ENCODE results near the gene GPR26.

GPR26 gene, protein sequence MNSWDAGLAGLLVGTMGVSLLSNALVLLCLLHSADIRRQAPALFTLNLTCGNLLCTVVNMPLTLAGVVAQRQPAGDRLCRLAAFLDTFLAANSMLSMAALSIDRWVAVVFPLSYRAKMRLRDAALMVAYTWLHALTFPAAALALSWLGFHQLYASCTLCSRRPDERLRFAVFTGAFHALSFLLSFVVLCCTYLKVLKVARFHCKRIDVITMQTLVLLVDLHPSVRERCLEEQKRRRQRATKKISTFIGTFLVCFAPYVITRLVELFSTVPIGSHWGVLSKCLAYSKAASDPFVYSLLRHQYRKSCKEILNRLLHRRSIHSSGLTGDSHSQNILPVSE

DNA sequence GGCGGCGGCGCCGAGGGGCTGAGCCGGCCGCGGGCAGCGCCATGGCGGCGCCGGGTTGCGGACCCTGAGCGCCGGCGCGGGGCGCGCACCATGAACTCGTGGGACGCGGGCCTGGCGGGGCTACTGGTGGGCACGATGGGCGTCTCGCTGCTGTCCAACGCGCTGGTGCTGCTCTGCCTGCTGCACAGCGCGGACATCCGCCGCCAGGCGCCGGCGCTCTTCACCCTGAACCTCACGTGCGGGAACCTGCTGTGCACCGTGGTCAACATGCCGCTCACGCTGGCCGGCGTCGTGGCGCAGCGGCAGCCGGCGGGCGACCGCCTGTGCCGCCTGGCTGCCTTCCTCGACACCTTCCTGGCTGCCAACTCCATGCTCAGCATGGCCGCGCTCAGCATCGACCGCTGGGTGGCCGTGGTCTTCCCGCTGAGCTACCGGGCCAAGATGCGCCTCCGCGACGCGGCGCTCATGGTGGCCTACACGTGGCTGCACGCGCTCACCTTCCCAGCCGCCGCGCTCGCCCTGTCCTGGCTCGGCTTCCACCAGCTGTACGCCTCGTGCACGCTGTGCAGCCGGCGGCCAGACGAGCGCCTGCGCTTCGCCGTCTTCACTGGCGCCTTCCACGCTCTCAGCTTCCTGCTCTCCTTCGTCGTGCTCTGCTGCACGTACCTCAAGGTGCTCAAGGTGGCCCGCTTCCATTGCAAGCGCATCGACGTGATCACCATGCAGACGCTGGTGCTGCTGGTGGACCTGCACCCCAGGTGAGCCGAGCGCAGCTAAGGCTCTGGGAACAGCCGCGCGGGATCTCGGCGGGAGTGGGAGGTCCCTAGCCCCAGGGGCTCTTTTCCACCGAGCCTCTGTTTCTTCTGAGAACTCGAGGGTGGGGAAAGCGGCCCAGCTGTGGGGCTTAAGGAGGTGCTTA is at the start of gene GPR26:
Gene GPR26, plus strand, starts transcription at position 38 of the 919 bp plus-strand sequence. Its CDS starts 53 bp downstream, at position 91.
- no peak for DNase-seq

DNA sequence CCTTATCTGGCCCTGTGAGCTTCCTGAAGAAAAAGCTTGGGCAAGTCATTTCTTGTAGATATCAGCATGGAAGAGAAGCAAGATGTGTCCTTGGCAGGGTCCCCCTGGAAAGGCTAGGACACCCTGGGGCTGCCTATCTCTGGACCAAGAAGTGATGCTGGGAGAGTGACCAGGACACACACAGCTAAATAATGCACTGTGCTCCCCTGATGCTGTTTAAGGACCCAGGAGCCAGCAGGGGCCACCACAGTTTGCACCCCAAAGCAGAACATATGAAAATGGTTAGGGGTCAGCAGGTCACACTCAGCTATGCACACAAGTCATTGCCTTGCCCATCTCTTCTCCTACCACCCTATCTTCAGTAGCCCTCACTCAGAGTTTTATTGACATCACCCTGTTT is 47.9 kb upstream of the GPR26 start:
- DNase-seq, result no peak

DNA sequence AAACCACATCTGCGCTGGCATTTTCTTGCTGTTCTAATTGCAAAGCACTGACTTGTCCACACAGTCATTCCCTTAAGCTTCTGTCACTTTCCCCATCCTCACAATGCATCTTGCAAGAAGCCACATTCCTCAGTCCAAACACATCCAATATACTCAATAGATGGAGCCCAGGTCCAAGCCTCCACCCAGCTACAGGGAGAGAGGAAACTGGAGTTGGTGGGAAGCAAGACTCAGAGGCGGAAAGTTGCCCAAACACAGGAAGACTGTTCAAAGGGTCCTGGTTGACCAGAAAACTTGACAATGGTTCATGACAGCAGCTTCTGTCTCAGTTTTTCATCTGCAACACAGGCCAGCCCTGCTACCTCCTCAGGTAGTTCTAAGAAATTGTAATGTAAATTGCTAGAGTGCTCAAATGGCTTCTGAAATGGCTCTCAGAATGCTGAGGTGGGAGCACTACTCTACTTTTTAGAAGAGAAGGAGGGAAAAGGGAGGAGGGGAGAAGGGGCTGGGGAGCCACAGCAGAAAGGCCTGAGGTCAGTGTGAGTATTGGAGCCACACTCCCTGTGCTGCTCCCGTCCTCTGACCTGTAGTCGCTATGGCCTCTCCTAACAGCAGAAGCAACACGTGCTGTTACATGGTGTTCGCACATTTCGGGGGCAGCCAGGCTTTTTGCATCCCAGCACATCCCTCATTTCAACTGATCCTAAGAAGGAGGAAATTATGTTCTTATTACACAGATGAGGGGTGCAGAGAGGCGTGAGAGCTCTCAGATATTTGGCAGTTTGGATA is 46.9 kb upstream of the GPR26 start:
- DNase-seq, result no peak

DNA sequence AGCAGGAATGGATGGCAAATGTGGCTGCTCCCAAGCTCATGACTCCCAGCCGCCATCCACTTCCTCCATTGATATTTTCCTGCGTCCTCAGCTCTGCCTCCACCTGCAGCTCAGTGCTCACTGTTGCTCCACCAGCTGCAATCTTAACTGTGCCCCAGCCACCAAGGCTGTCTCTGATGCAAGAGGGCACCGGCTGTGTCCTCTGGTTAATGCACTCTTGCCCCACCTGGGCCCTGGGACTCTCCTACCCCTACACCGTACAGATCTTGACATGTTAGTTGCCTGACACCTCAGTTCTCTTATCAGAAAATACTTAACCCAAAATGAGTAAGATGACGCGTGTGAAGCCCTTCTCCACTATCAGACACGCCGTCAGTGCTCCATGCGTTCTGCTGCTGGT is 45.5 kb upstream of the GPR26 start:
- no peak for DNase-seq

DNA sequence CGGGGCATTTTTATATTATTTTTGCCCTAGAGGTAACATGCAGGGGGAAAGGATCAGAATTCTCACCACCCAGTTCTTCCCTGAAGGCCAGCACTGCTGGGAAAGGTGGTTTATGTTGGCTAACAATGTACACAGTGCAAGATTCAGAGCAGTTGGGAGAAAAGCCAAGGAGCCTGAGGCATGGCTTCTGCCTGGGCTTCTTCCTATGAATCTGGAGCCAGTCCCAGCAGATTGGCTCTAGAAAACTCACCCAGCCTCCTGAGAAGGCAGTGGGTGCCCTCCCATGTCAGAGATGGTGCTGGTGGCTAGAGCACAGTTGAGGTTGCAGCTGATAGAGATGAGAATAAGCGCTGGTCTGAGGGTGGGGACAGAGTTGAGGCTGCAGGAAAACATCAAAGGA is 44.7 kb upstream of the GPR26 start:
- no peak for DNase-seq

DNA sequence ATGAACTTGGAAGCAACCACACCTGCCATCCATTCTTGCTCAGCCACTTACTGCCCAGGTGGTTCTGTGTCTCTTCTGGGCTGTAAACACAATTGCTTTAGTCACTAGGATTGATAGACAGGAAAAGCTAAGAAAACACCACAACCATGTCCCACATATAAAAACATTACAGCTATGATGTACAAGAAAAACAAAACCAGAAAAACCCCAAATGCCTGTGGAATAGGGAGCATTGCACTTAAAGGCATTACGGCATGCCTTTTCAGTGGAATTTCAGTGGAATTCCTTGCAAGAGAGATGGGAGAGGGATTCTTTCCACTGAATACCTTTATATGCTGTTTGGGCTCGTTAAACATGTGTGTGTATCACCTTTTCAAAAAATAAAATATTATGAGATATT is 44.2 kb upstream of the GPR26 start:
- no peak for DNase-seq

DNA sequence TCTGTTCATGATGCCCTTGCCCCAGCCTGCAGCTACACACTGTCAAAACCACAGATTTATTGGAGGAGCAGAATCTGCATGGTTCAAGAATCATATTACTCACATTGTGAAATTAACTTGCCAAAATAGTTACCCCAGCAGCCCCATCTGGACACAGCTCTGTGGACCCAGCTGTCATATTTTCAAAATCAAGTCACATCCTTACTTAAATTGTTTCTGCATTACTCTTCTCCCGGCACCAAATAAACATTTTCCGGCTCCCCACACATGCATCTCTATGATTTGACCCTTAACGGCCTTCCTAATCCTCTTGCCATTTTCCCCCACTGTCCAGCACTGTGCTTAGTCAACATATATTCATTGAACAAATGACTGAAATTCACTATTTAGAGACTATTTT is 43.8 kb upstream of the GPR26 start:
- no peak for DNase-seq

DNA sequence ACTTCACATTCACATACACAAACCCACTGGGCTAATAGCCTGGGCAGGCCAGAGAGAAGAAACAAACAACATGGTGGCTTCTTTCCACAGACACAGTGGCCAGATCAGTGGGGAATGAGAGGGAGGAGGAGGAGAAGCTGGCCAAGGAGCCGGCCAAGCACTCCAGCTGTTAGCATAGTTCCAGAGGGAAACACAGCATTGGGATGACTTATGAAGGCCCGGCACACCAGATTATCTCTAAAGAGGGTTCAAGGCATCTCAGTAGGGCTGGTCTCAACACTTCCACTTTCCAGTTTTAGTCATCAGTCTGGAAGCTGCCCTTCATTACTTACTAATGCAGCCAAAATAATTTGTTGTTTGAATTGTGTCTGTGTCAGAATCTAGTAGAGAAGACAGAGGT is 42.1 kb upstream of the GPR26 start:
- no peak for DNase-seq

DNA sequence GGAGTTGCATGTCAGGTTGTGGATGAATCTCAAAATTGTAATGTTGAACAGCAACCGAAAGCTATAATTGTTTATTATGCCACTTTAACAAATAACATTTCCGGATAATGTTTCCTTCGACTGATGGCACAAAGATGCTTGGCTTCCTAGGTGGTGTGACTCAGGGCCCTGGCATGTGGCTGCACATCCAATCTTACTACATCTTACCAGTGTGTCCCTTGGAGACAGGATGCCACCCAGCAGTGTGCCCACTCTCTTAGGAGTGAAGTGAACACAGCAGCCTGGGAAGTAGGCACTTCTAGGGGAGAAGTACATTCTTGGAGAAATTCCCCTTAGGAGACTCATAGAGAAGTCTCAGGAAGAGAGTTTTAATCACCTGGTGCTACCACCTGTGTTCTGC is 33.0 kb upstream of the GPR26 start:
- DNase-seq, result no peak

DNA sequence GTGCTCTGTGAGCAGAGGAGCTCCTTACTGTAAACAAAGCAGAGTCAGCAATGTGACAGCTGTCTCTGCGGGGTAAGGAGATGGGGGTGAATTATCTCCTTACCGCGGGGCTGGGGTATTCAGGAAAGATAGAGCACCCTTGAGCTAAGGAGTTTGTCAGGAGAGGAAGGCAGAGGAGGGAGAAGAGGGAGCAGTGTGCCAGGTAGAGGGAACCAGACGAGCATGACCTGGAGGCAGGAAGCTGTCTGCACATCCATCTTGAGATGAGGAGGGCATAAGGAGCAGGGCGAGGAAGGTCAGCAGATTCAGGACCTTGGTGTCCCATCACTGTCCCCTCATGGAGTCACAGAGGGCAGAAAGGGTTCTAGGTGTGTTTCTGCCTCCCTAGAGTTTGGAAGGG is 32.5 kb upstream of the GPR26 start:
- no peak for DNase-seq

DNA sequence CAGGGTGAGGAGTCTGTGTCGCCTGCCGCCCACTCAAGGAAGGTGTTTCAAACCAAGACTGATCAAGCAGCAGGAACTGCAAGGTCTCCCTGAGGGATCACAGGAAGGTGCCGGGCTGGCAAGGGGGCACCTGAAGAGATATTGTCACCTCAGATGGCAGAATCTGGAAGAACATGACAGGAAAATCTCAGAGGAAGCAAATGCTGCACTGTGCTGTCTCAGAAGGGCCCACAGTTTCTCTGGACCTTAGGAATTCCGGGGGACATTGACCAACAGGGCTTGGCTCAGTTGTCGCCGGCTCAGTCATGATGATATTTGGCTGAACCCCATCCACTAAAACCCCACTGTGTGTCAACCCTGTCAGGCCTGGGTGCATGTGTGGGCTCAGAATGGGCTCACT is 31.9 kb upstream of the GPR26 start:
- DNase-seq, result no peak

DNA sequence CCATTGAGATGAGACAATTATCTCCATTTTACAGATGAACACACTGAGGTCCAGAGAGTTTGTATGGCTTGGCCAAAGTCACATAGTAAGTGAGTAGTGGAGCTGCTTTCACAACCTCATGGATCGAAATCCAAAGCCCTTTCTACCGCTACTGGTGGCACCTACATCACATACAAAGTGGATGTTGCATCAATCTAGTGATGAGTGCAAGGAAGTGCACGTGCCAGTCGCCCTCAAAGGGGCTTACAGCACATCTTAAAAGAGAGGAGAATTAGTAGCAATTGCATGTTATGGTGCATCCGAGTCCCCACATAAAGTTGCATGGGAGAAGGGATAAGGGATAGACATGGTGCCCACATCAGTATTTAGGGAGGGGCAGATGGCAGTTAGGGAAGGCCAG is 31.0 kb upstream of the GPR26 start:
- no peak for DNase-seq

DNA sequence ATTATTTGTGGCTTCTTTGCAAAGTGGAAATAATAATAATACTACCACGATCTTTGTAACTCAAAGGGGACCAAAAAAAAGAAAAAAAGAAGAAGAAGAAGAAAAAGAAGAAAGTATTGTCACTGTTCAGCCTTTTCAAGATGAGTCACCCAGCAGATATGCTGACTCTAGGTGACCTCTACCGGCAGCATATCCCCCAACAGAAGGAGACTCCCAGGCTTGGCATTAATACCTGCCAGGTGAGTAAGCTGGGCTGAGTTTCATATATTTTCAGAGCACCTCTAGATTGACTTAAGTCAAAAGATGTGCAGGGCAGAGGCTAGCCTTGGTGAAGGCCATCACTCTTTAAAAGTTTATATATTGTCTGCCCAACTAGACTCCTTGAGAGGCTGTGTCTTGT is 30.4 kb upstream of the GPR26 start:
- no peak for DNase-seq

DNA sequence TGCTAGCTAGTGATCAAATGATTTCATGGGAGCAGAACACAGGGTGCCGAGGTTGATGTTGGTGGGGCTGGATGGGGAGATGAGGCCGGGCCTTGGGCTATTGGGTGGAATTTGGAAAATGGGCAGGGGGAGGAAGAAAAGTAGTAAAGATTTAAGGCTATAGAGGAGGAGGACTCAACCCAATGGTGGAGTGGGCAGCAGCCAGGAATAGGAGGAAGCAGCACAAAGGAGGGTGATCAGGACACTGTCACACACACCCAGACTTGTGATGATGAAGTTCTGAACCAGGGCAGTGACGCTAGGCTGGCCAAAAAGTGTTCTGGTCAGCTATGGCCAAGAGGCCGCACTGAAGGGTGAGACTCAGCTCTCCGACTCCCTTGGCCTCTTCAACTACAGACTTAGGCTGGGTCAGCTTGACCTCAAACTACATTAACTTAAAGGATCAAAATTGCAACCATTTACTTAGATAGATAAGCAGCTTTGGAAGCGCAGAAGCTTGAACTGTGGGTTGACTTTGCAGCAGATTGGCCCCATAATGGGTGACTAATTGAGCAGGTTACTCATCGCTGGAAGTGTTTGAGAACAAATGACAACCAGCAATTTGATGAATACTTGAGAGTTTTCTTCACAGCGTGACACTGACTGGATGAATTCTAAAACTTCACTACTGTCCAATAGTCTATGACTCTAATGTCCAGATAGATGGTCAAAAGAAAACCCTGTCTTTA is 29.4 kb upstream of the GPR26 start:
- no peak for DNase-seq

DNA sequence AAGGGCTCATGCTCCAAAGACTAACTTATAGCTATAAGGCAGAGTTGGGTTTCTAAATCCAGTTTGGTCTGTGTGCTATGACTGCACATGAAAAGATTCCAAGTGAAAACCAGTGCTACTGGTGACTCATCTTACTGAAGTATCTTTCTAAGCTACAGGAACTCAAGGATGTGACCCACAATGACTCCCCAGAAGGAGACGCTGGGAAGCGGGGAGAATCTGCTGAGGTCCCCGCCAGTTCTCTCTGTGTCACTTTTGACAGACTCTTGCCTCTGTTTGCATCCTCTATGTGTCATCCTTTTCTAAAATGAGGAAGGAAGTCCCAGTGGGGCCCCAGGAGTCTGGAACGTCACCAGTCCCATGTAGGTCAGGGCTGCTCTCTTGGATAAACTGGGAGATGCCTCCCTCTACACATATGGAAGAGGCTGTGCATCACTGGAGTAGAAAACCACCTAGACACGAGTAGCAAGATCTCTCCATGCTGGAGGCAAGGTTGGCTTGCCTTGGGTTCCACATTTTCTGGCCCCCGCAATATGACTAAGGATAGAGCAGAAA is 28.8 kb upstream of the GPR26 start:
- no peak for DNase-seq

DNA sequence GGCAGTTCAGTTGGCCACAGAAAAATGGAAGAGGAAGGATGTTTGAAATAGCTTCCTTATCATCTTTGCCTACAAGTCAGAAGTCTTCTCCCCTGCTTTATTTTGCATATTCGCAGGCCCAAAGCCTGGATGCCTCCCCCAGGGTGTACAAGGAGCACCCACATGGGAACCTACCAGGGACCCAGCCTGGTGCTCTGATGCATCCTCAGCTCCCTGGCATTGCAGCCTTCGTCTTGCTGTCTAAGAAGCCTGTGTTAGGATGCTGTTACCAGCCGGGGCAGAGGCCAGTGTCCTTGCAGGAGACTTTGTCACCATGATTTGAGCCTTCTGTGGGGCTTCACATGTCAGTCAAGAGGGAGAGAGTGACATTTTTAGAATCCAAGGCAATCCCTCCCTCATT is 27.0 kb upstream of the GPR26 start:
- no peak for DNase-seq

DNA sequence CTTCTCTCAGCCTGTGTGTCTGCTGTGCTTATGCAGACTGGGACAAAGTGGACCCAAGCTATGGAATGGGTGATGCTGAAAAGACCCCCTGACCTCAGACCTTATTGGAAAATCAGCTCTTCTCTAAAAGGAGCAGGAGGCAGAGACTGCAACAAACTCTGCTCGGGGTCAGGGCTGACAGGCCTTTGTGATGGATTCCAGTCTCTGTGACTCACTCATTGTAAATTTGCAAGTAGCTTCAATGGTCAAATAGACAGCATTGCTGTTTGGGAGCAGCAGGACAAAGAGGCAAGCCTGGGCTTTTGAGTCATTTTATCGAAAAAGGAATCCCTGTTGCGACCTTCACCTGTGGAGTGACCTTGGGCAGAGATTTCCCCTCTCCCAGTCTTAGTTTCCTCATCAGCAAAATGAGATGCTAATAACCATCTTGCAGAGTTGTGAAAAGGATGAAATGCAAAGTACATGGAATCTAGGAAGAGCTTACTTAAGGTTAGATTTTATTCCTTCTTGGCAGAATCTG is 26.1 kb upstream of the GPR26 start:
- DNase-seq, result no peak

DNA sequence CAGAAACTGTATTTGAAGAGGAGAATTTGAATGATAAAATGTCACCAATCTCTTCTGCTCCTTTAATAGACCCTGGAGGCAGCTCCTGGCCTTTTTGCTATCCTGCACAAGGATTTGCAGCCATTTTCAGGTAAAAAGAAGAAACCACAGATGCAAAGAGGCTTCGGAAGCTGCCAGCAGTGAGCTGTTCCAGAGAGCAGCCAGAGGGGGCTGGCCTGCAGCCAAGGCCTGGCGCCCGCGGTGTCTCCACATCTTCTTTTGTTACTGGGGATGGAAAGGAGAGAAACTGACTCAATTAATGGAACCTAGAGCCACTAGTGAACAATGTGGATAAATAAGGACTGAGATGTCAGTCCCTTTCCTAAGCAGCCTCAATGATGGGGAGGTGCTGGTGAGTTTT is 23.9 kb upstream of the GPR26 start:
- no peak for DNase-seq

DNA sequence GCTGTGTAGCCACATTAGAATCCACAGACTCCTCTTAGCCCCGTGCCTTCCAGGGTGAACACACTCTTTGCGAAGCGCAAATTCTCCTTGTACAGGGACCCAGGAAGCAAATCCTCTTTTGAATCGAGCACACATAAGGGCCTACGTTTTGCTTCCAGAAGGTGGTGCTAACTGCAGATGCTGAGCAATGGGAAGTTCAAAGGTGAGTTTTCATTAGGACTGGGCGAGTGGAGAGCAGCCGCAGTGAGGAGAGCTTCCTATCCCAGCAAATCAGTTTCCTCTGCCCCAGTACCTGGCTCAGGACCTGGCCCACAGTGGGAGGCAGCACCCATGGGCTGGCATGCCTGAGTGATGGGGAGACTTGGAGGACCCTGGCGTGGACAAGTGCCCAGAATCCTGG is 23.5 kb upstream of the GPR26 start:
- DNase-seq, result no peak

DNA sequence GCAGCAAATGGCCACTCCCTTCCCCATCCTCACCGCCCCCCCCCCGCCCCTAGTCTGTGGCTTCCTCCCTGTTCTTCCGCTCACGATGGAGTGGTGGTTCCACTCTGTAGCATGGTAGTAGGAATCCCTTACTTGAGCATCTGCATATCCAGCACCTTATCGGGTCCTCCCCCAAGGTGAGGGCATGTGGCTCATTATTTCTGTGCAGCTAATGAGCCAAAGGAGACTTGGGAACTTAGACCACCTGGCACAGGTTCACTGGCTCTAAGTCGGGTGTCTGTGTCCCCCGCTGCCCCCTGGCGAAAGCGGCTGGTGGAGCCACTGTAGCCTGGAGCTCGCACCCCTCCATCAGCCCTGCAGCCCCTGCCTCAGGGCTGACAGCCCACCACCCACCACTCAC is 22.8 kb upstream of the GPR26 start:
- DNase-seq, result no peak

DNA sequence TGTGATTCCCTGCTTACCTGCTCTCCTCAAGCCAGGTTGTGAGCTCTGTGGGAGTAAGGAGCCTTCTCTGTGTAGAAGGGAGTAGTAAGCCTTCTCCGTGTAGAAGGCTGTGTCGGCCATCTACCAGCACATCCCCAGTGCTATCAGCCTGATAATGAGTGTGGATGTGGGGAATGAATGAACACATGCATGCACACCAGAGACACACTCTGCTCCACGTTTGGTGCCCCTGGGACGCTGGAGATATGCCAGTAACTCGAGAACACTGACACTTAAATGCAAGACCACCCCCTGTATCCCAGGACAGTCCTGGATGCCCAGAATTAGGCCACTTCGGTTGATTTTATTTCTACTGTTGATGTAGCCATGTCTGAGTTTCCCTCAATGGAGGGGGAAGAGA is 21.1 kb upstream of the GPR26 start:
- DNase-seq, result no peak

DNA sequence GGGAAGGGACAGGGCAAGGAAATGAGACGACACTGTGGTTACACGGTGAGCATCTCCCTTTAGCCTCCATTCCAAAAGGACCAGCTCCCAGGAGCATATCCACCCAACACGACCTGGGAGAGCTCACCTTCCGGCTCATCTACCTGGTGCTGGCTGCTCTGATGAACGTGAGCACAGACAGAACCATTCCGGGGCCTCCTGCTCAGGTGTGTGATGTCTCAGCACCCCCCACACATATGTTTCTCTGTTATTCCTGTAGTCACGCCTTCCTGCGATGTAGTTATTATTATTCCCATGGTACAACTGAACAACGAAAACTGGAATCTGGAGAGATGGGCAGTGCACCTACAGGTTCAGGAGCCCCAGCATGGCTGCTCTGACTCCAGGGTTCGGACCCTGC is 20.5 kb upstream of the GPR26 start:
- DNase-seq, result no peak
